ENCODE data around the gene STUB1.
"Not testable (repeated sequence)": the region's sequence is repeated elsewhere in the genome, so short reads cannot be mapped to it uniquely, and the experiment has no call there.

The STUB1 gene

DNA sequence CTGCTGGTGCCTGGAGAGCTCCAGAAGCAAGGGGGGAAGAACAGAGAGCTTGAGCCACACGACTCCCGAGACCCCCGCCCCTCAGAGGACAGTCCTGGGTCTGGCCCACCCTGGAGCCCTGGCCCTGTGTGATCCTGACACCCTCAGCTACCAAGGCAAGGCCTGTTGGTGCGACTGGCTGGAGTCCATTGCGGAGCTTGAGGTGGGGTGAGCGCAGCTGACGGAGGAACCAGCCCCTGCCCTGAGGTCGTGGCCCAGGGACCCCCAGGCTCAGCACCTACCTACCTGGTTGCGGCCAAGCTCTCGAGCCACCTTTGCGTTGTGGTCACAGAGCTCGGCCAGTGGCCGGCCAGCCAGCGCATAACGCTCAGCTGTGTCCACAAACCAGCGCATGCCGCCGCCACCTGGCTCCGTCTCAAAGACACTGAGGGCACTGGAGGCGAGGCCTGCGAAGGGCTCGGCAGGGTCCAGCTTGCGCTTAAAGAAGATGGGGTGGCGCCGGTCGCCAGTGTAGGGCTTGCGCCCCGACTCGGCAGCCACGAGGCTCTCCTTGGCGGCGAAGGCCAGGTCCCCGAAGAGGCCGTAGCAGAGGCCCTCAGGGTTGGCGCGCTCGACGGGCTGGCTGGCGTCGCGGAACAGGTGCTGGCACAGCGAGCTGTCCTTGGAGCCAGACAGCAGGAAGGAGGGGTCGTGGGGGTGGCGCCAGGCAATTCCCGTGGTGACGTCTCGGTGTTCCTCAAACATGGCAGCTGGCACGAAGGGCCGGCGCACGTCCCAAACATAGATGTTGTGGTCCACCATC is 6.5 kb downstream of the STUB1 start:
- Histone ChIP-seq H3K4me3 (ENCODE audit: low read depth, low read length) (no peak overlapping the region), H3K36me3 (replicated peaks) (peaks cover 23% of the 10 kb centered on the region), H3K27me3 (replicated peaks) (no peaks in the 10 kb centered on the region), H3K27ac (no peak overlapping the region)
- TF ChIP-seq, protein P1, sequence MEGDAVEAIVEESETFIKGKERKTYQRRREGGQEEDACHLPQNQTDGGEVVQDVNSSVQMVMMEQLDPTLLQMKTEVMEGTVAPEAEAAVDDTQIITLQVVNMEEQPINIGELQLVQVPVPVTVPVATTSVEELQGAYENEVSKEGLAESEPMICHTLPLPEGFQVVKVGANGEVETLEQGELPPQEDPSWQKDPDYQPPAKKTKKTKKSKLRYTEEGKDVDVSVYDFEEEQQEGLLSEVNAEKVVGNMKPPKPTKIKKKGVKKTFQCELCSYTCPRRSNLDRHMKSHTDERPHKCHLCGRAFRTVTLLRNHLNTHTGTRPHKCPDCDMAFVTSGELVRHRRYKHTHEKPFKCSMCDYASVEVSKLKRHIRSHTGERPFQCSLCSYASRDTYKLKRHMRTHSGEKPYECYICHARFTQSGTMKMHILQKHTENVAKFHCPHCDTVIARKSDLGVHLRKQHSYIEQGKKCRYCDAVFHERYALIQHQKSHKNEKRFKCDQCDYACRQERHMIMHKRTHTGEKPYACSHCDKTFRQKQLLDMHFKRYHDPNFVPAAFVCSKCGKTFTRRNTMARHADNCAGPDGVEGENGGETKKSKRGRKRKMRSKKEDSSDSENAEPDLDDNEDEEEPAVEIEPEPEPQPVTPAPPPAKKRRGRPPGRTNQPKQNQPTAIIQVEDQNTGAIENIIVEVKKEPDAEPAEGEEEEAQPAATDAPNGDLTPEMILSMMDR (IDR thresholded peaks at IDR 0.05; ENCODE audit: low read depth, low read length, missing control alignments), result no peak
- DNase-seq, result no peak
- in situ Hi-C loops (cut with HindIII; ENCODE audit: low pct_ligation_motif_present, low sequenced_read_pairs), result no loop called here

DNA sequence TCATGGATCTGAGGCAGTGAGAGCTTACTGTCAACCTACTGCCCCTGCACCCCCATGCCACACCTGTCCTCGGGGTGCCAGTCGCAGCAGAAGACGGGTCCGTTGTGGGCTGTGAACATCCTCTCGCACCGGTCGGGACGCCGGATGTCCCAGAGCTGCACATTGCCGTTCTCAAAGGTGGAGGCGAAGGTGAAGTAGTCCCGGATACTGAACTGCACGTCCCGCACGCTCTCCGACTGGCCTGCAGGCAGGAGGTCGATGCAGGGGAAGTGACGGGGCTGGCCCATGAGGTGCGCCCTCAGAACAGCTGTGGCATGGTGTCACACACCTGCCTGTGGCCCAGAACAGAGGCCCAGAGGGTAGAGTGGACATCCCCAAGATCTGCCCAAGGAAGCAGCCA is 7.3 kb downstream of the STUB1 start:
- Histone ChIP-seq H3K27ac (no peak overlapping the region), H3K36me3 (replicated peaks) (peaks cover 15% of the 10 kb centered on the region), H3K4me3 (ENCODE audit: low read depth, low read length) (no peak overlapping the region), H3K27me3 (replicated peaks) (no peaks in the 10 kb centered on the region)
- no peak for DNase-seq
- TF ChIP-seq, protein P1 (IDR thresholded peaks at IDR 0.05; ENCODE audit: low read depth, low read length, missing control alignments), result no peak
- in situ Hi-C loops (cut with HindIII; ENCODE audit: low pct_ligation_motif_present, low sequenced_read_pairs), result no loop called here

DNA sequence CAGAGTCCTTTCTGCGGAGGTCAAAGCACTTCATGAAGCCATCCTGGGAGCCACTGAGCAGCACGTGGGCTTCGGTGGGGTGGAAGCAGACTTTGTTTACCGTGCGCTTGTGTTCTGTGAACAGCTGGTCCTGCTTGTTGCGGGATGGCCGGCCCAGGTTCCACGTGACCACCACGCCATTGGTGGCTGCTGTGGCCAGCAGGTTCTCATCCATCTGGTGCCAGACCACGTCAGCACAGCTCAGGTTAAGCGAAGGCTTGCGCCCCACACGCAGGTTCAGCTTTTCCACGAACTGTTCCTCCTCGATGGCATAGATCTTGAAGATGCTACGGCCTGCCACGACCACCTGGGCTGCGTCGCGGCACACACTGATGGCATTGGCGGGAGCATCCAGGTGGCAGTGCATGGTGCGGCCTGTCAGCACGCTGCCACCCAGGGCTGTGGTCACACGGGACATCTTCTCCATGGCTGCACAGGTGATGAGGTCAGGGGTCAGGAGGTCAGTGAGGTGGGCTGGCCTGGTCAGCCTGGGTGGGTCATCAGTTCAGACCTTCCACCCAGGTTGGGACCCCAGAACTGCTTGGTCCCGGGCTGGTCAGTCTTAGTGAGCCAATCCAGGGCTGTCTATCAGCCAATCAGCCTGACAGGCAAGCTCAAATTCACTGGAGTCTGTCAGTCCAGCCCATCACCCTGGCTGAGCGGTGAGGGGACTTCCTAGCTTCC is 9.1 kb downstream of the STUB1 start:
- Histone ChIP-seq H3K27ac (peak overlapping the region; percentile 67), H3K4me3 (ENCODE audit: low read depth, low read length) (peak overlapping the region; percentile 82), H3K27me3 (replicated peaks) (peaks cover 13% of the 10 kb centered on the region), H3K36me3 (replicated peaks) (peaks cover 5% of the 10 kb centered on the region)
- TF ChIP-seq, protein P1 (IDR thresholded peaks at IDR 0.05; ENCODE audit: low read depth, low read length, missing control alignments), result no peak
- in situ Hi-C loops (cut with HindIII; ENCODE audit: low pct_ligation_motif_present, low sequenced_read_pairs), result no loop called here
- DNase-seq, result no peak

DNA sequence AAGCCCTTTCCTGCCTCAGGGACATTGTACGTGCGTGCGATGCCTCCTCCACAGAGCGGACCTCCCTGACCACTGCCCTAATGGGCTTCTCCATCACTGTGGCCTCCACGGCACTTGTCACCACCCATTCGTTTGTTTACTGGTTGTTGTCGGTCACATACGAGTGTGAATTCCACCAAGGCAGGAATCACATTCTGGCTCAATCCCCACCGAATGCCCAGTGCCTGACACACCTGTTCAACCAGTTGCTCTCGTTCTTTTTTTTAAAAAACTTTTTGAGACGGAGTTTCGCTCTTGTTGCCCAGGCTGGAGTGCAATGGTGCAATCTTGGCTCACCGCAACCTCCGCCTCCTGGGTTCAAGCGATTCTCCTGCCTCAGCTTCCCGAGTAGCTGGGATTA is 11.0 kb downstream of the STUB1 start:
- H3K4me3 ChIP-seq (ENCODE audit: low read depth, low read length); H3K36me3 ChIP-seq (replicated peaks); in situ Hi-C loops (cut with HindIII; ENCODE audit: low pct_ligation_motif_present, low sequenced_read_pairs); DNase-seq; H3K27ac ChIP-seq: not testable (repeated sequence)
- H3K27me3 ChIP-seq (replicated peaks), result peaks cover 30% of the 10 kb centered on the region

GRCh38 chr16:692356-693108 is 12.3 kb downstream of the STUB1 start:
- Histone ChIP-seq H3K36me3 (replicated peaks) (no peaks in the 10 kb centered on the region), H3K27ac (no peak overlapping the region), H3K4me3 (ENCODE audit: low read depth, low read length) (no peak overlapping the region), H3K27me3 (replicated peaks) (peaks cover 31% of the 10 kb centered on the region)
- in situ Hi-C loops (cut with HindIII; ENCODE audit: low pct_ligation_motif_present, low sequenced_read_pairs), result no loop called here
- TF ChIP-seq, protein P1 (IDR thresholded peaks at IDR 0.05; ENCODE audit: low read depth, low read length, missing control alignments), result no peak
- DNase-seq, result no peak

GRCh38 chr16:693364-693763 is 13.2 kb downstream of the STUB1 start:
- Histone ChIP-seq H3K27ac (no peak overlapping the region), H3K27me3 (replicated peaks) (peaks cover 31% of the 10 kb centered on the region), H3K36me3 (replicated peaks) (no peaks in the 10 kb centered on the region), H3K4me3 (ENCODE audit: low read depth, low read length) (no peak overlapping the region)
- TF ChIP-seq, protein P1 (IDR thresholded peaks at IDR 0.05; ENCODE audit: low read depth, low read length, missing control alignments), result no peak
- DNase-seq, result no peak
- in situ Hi-C loops (cut with HindIII; ENCODE audit: low pct_ligation_motif_present, low sequenced_read_pairs), result no loop called here

Data from brain microvascular endothelial cell (primary cell).